NCI-H1417 (cell line): Measurements from ENCODE around the gene SBF1.

ENCODE experiments used
- DNase-seq, 3 experiments: peaks; one replicate each; lab custom pipeline; 2025; lab: John Stamatoyannopoulos, UW

SBF1 gene

GRCh38 chr22:50486561-50487289 lies 11.9 kb upstream of the SBF1 start, which contains the start of gene MIOX:
TSS of gene MIOX (plus strand) at chr22:50486859. CDS start at chr22:50486898, 39 bp downstream.
- peak in 2 of 3 experiments; percentile 18 to 23 for DNase-seq

- no peak for DNase-seq
Measured at GRCh38 chr22:50485221-50486131, 10.6 kb upstream of the SBF1 start.

- no peak for DNase-seq
Measured at GRCh38 chr22:50483977-50484853, 9.4 kb upstream of the SBF1 start.

- DNase-seq = no peak
Measured at GRCh38 chr22:50483556-50483955, 8.7 kb upstream of the SBF1 start.

- no peak for DNase-seq
Measured at GRCh38 chr22:50483106-50483505, 8.3 kb upstream of the SBF1 start.

- no peak for DNase-seq
Measured at GRCh38 chr22:50482107-50483074, 7.6 kb upstream of the SBF1 start.

GRCh38 chr22:50481440-50482106 lies 6.7 kb upstream of the SBF1 start, which contains the start of gene ADM2:
TSS of gene ADM2 (plus strand) at chr22:50481543. CDS start at chr22:50481848, 305 bp downstream.
- no peak for DNase-seq

GRCh38 chr22:50481045-50481439 lies 6.2 kb upstream of the SBF1 start:
- DNase-seq = no peak

GRCh38 chr22:50479721-50480120 lies 4.9 kb upstream of the SBF1 start:
- peak in 1 of 3 experiments; percentile 7 for DNase-seq

GRCh38 chr22:50477923-50478322 lies 3.1 kb upstream of the SBF1 start:
- DNase-seq = no peak

GRCh38 chr22:50476868-50477267 lies 2.0 kb upstream of the SBF1 start:
- peak in 2 of 3 experiments; percentile 6 to 11 for DNase-seq

GRCh38 chr22:50475652-50476002 lies 792 bp upstream of the SBF1 start:
- no peak for DNase-seq

- peak in 2 of 3 experiments; percentile 26 to 44 for DNase-seq
Measured at GRCh38 chr22:50473855-50474671, 772 bp downstream of the SBF1 start.

- no peak for DNase-seq
Measured at GRCh38 chr22:50473088-50473487, 1.7 kb downstream of the SBF1 start.

- DNase-seq = no peak
Measured at GRCh38 chr22:50471962-50472361, 2.9 kb downstream of the SBF1 start.

GRCh38 chr22:50471197-50471847 lies 3.5 kb downstream of the SBF1 start:
- no peak for DNase-seq

GRCh38 chr22:50470491-50470890 lies 4.3 kb downstream of the SBF1 start:
- no peak for DNase-seq

GRCh38 chr22:50469377-50470305 lies 5.2 kb downstream of the SBF1 start:
- DNase-seq = peak; percentile 27 to 46 (median 36)
